Stomach (tissue), 4 donors: ENCODE results near the gene CPE.

ENCODE experiments used
- EP300 ChIP-seq: sonication (generic); formaldehyde crosslinking; IDR thresholded peaks from one replicate; pipeline ENCODE4 v1.6.1; 2017; ENCODE audit warnings: antibody characterized with exemption
- POLR2A ChIP-seq, 4 donors: fragments of 450-650 bp; IDR thresholded peaks; one replicate each; pipeline ENCODE4 v1.6.1; 2016; ENCODE audit warnings: antibody characterized with exemption in 4 of 4, control low read depth in 2 of 4, mild to moderate bottlenecking in 1 of 4, moderate library complexity in 1 of 4
- POLR2AphosphoS5 ChIP-seq, 3 donors: sonication (generic); formaldehyde crosslinking; IDR thresholded peaks; one replicate each; pipeline ENCODE4 v1.6.1; 2016; ENCODE audit warnings: antibody characterized with exemption in 3 of 3
- TF ChIP-seq, protein P1 (sequence below), 7 experiments: fragments of 450-650 bp in 4 of 7; fragments of 200-600 bp in 3 of 7; sonication (generic) in 3 of 7; IDR thresholded peaks; one replicate each; pipeline ENCODE4 v1.5.1; 2016 to 2019; ENCODE audit warnings: antibody characterized with exemption in 7 of 7, control low read depth in 2 of 7, mild to moderate bottlenecking in 1 of 7

DNA sequence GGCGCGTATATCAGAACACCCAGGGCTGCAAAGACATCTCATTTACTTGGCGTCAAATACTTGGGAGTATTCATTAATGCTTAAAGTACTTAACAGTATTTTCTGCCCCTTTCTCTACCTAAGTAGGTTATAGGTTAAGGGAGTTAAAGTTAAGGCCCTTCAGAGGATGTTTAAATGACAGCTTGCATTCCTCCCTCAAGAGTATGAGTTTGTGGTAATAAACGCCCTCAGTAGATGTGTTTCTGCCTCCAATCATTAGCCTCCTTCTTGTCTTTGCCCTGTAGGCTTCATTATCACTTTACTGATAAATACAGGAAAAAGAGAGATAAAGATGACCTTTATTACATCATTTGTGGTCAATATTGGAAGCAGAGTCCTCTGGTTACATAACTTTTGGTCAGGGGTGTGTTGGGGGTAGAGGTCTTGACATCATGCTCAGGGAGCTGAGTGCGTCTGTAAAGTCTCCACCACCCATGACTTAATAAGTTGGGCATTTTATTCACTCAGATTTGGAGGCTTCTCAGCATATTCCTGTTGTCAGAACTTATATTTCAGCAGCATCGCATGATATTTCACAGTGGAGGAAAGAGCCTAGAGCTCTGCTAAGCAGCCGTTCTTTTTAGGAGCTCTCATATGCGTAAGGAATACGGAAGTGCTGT lies 145.9 kb downstream of the CPE start:
- TF ChIP-seq POLR2AphosphoS5 (IDR thresholded peaks at IDR 0.05) (no peak), POLR2A (IDR thresholded peaks at IDR 0.05) (no peak), EP300 (no peak)
- TF ChIP-seq, protein P1, sequence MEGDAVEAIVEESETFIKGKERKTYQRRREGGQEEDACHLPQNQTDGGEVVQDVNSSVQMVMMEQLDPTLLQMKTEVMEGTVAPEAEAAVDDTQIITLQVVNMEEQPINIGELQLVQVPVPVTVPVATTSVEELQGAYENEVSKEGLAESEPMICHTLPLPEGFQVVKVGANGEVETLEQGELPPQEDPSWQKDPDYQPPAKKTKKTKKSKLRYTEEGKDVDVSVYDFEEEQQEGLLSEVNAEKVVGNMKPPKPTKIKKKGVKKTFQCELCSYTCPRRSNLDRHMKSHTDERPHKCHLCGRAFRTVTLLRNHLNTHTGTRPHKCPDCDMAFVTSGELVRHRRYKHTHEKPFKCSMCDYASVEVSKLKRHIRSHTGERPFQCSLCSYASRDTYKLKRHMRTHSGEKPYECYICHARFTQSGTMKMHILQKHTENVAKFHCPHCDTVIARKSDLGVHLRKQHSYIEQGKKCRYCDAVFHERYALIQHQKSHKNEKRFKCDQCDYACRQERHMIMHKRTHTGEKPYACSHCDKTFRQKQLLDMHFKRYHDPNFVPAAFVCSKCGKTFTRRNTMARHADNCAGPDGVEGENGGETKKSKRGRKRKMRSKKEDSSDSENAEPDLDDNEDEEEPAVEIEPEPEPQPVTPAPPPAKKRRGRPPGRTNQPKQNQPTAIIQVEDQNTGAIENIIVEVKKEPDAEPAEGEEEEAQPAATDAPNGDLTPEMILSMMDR (IDR thresholded peaks at IDR 0.05): no peak
